Measurements from ENCODE around the gene PGRMC1.
A peak's percentile ranks its signal among the peaks of the same experiment; 100 is the strongest.
"Not testable (repeated sequence)": the region's sequence is repeated elsewhere in the genome, so short reads cannot be mapped to it uniquely, and the experiment has no call there.

PGRMC1 gene

DNA sequence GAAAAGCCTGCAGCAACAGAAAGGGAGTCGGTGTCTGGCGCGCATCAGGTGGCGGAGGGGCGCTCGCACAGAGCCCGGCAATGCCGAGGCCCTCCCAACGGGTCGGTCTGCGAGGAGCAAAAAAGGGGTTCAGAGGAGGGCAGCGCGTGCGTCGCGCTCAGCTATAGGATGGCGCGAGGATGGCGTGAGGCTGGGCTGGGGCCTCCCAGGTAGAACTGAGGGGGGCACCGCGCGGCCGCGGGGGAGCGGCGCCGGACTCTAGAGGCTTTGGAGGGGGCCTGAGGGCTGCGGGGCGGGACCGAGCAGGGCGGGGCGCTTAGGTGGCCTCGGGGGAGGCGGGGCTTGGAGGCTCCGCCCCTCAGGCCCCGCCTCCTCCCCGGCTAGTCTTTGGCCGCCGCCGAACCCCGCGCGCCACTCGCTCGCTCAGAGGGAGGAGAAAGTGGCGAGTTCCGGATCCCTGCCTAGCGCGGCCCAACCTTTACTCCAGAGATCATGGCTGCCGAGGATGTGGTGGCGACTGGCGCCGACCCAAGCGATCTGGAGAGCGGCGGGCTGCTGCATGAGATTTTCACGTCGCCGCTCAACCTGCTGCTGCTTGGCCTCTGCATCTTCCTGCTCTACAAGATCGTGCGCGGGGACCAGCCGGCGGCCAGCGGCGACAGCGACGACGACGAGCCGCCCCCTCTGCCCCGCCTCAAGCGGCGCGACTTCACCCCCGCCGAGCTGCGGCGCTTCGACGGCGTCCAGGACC is at the start of gene PGRMC1:
TSS of gene PGRMC1 (plus strand) at position 414 of the 751 bp plus-strand sequence. CDS start at position 493, 79 bp downstream.
- peak; percentile 68 for DNase-seq (ENCODE audit: low read depth)

DNA sequence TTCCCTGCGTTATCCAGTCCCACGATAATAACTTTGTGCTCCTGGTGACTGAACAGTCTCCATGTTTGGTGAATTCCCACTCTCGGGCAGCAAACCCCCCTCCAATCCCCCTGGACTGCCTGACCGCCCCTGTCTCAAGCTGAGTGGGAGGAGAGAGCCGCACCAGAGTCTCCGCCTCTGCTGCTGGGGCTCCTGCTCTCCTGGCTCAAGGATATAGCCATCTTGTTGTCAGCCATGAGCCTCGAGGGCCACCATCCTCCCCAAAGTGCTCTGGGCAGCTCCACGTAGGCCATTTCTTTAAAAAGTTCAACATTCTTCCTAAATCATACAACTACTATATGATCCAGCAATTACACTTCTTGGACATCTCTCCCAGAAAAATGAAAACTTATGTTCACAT is 49.3 kb upstream of the PGRMC1 start:
- no peak for DNase-seq (ENCODE audit: low read depth)

- no peak for DNase-seq (ENCODE audit: low read depth)
Measured at GRCh38 chrX:119187298-119187697, 48.8 kb upstream of the PGRMC1 start.

DNA sequence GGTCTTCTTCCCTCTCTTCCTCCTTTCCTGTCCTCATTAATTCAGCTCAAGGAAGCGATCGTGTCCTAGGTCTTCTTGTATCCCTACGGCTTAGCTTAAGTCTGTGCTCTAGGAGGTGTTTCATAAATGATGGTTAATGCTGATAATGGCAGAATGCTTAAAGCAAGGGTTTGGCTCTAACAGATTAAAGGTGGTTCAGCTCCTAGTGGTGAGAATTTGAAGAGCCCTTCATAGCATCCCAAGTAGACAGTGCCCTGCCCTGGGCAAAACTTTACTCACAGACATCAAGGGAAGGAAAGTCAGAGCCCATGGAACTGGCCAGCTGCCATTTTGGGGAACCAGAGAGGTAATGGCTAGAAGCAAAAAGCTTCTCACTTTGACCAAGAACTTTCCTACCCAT is 47.0 kb upstream of the PGRMC1 start:
- no peak for DNase-seq (ENCODE audit: low read depth)

DNA sequence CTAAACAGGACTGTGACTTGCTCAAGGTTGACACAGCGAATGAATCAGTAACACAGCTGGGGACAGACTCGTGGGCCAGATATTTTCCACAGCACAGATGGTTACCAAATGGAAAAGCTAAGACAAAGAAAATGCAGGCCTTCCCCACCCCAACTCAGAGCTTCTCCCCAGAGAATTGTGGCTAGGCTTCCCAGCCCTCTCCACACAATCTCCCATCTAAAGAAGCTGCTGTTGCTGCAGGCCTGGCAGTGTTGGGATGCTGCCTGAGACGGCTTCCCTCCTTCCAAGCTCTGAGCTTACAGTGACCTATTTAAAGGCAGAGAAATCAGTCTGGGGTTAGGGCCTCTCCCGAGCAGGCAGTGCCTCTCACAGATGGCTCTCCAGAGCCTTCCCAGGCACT is 46.5 kb upstream of the PGRMC1 start:
- DNase-seq (ENCODE audit: low read depth) = no peak

DNA sequence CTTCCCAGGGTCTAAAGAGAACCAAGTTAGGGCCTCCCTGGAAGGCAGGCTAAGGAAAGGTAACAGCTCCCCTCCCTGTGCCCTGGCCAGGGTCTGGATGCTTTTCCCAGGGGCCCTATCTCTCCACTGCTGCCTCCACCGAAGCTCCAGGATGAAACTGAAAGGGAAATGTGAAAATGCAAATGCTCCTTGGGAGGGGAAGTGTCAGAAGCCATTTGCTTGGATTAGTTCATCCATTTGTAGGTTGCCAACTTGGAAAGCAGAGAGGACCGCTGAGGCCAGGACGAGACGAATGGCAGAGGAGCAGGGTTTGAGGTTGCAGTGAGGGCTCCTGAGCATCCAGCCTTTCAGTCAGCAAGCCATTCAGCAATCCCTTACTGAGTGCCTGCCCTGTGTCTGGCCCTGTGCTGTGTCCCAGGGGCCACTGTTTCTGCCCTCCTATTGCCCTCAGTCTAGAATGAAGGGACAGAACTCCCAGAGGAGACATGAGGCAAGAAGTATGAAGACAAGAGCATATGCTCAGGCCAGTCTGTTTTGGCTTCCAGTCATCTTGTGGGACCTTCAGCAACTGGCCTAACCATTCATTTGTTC is 45.9 kb upstream of the PGRMC1 start:
- DNase-seq (ENCODE audit: low read depth) = no peak

GRCh38 chrX:119190831-119191230 is 45.3 kb upstream of the PGRMC1 start:
- DNase-seq (ENCODE audit: low read depth) = no peak

DNA sequence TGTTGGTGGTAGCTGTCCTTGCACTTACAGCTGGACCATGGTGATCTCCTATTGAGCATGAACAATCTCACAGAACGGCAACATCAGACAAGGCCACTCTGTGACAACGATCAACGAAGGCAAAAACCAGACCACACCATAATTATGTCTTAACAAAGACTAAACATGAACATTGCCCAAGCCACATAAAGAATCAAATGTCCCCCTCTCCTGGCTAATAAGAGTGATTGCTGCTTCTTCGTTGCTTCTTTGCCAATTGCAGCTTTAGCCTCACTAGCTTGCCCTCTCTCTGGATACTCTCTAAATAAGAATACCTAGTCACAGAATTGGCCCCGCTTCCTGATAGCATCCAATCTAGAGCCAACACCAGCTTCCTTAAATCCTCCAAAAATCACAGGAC is 41.5 kb upstream of the PGRMC1 start:
- no peak for DNase-seq (ENCODE audit: low read depth)

DNA sequence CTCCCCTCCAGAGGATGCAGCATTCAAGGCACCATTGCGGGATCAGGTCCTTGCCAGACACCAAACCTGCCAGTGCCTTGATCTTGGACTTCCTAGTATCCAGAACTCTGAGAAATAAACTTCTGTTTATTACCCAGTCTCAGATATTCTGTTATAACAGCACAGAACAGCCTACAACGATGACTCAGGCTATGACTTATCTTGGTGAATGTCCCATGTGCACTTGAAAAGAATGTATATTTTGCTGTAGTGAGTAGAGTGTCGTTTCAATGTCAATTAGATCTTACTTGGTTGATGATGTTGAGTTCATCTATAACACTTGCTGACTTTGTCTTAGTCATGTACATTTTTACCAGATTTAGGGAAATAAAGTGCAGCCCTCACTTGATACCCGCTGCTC is 34.5 kb upstream of the PGRMC1 start:
- no peak for DNase-seq (ENCODE audit: low read depth)

DNA sequence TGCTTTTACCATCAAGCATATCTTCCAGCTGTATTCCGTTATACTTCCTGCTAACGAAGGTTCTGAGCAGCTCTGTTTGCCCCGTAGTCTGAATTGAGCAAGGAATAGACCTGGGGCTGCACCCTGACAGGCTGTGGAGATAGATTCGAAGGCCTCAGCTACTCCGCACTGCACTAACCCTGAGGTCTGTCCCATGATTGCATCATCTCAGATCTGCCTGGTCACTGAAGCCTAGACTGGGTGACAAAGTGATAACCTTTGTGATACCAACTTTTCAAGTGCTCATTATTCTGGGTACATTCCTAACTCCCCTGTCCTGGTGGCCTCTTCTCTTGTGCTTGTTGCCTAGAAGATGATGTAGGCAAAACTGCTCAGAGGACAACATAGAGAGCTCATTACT is 29.9 kb upstream of the PGRMC1 start:
- DNase-seq (ENCODE audit: low read depth) = no peak

- not testable (repeated sequence) for DNase-seq (ENCODE audit: low read depth)
Measured at GRCh38 chrX:119207483-119207882, 28.6 kb upstream of the PGRMC1 start.

- DNase-seq (ENCODE audit: low read depth) = no peak
Measured at GRCh38 chrX:119208401-119209057, 27.6 kb upstream of the PGRMC1 start.

DNA sequence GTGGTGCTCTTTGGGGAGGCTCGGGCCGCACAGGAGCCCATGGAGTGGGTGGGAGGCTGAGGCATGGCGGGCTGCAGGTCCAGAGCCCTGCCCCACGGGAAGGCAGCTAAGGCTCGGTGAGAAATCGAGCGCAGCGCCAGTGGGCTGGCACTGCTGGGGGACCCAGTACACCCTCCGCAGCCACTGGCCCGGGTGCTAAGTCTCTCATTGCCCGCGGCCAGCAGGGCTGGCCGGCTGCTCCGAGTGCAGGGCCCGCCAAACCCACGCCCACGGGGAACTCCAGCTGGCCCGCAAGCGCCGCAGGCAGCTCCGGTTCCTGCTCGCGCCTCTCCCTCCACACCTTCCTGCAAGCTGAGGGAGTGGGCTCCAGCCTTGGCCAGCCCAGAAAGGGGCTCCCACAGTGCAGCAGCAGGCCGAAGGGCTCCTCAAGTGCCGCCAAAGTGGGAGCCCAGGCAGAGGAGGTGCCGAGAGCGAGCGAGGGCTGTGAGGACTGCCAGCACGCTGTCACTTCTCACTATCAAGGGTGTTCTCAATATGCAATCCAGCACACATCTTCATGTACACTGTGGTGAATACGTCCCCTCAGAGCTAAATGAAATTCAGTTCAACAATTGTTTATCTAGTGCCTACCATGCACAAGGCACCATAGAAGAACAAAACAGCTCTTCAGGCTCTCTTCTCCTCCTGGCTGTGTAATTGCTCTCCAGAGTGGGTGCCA is 25.0 kb upstream of the PGRMC1 start:
- DNase-seq (ENCODE audit: low read depth) = not testable (repeated sequence)

DNA sequence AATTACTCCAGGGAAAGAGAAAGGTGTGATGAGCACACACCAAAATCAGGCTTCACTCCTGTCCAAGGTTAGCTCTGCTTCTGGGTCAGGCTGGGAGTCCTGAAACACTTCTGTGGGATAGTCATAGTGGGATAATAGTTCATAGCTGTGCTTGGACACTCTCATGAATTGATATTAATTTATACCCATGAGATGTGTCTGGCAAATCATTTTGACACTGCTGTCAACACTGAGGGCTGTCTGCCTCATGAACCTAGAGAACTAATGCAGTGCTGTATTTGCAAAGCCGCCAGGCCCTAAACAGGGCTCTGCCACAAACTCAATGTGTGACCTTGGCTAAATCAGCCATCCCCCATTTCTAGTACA is 24.5 kb upstream of the PGRMC1 start:
- DNase-seq (ENCODE audit: low read depth) = no peak

DNA sequence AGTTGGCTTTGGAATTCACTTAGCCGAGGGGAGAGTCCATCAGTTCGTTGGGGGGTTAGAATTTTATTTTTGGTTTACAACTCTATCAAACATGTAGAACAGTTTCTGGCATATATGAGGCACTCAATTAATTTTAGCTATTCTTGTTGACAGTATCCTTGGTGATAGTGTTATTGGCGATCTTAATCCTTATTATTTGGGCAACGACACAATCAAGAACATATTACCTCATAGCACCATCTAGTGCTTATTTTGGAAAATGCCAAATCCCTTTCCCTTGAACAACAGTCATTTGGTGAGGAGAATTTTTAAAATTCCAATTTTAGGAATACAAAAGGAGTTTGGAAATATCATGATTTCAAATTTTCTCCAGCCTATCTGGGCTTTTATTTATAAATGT is 17.9 kb upstream of the PGRMC1 start:
- DNase-seq (ENCODE audit: low read depth) = no peak

DNA sequence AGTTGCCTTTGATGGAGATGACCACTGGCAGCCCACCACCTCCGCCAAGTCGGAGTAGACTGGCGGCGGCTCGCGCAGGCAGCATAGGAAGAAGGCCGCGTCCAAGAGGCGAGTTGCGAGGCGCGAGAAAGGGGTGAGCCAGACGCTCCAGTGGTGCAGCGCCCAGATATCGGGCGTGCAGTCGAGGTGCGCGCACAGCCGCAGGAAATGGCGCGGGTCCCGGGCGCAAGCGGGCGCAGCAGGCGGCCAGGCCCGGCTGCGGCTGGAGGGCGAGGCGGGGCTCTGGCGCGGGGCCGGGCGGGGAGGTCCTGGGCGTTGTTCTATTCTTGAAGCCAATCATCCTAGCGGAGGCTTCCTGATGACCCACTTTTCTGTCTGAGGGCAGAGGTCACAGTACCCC is 13.2 kb upstream of the PGRMC1 start:
- DNase-seq (ENCODE audit: low read depth) = no peak

DNA sequence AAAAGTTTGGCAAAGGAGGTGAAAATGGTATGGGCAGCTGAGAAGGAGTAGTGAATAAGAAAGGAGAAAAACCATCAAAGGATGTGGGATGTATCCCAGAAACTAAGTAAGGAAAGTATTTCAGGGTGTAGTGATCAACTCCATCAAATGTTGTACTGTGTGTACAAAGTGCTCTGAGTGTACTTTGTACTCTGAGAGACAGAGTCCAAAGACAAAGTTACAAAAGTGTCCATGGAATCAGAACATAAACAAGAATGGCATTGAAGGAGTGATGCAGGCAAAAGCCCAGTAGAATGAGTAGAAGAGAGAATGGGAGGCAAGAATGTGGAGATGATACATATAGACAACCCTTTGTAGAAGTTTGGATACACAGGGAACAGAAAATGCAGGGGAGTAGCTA is 12.3 kb upstream of the PGRMC1 start:
- no peak for DNase-seq (ENCODE audit: low read depth)

- no peak for DNase-seq (ENCODE audit: low read depth)
Measured at GRCh38 chrX:119226446-119226845, 9.6 kb upstream of the PGRMC1 start.

- no peak for DNase-seq (ENCODE audit: low read depth)
Measured at GRCh38 chrX:119228512-119229252, 7.4 kb upstream of the PGRMC1 start.

DNA sequence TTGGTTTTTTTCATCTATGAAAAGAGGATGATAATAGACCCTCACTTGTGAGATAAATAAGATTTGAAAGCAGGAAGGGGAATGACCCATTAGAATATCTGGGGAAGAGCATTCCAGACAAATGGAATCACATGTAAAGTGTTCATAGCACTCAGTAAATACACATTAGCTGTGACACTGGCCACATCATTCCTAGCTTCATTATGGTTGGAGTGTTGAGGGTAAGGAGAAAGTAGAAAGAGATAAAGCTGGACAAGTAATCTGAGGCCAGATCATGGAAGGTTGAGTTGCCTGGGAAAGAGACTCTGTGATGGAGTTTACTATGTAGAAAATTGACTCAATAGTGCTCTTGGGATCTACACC is 6.9 kb upstream of the PGRMC1 start:
- DNase-seq (ENCODE audit: low read depth) = no peak

GRCh38 chrX:119230850-119231249 is 5.2 kb upstream of the PGRMC1 start:
- no peak for DNase-seq (ENCODE audit: low read depth)

DNA sequence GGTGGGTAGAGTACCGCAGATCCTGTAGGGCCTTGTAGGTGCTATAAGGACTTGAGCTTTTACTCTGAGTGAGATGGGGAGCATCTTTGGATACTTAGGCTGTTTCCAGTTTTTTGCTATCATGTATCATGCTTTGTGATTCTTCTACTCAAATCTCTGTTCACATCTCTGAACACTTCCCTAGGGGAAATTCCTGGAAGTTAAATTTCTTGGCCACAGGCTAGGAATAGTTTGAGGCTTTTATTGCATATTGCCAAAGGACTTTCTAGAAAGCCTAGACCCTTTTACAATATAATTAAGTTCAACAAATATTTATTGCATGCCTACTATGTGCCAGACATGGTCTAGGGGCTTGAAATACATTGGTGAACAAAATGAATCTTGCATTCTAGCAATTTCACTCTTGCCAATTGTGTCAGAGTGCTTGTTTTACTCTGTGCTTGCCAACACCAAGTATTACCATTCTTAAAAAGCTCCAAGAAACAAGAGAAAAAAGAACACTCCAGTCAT is 4.1 kb upstream of the PGRMC1 start:
- DNase-seq (ENCODE audit: low read depth) = no peak

Measured in T-helper 22 cell (primary cell).